ENCODE measurements around the gene SSBP3.

DNA sequence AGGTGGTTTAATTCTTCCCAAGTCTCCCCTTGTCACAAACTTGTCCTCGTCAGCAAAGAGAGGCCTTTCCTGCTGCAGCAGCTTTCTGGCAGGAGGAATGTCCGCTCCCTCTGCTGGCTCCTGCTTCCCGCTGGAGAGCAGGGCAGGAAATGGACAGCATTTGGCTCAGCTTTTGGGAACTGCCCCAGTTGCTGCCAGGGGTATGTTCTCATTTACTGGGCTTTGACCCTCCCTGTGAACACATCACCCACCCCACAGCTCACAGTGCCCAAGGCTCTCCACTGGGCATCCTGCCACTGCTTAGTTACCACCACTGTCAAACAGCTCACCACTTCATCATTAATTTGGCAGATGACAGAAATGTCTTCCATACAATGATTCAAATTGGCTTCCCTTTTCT lies 130.8 kb downstream of the SSBP3 start:
- no peak for TF ChIP-seq SUZ12 (IDR thresholded peaks at IDR 0.05; ENCODE audit: extremely low read depth, insufficient read depth, insufficient read length)
- TF ChIP-seq ZNF274 (IDR thresholded peaks at IDR 0.05; ENCODE audit: low read depth, low read length) = no peak
- no peak for TF ChIP-seq YY1 (IDR thresholded peaks at IDR 0.05; ENCODE audit: insufficient read depth, insufficient read length)
